Lower leg skin (tissue), 3 donors: ENCODE data around the gene TRAF2.

Experiments
- POLR2A ChIP-seq, 2 donors: fragments of 450-650 bp; IDR thresholded peaks; one replicate each; pipeline ENCODE4 v1.6.1; 2016 to 2017; ENCODE audit warnings: antibody characterized with exemption in 2 of 2, mild to moderate bottlenecking in 1 of 2, moderate library complexity in 1 of 2
- TF ChIP-seq, protein P1 (sequence below), 3 donors: fragments of 450-650 bp; IDR thresholded peaks; one replicate each; pipeline ENCODE4 v1.5.1; 2016; ENCODE audit warnings: antibody characterized with exemption in 3 of 3, mild to moderate bottlenecking in 3 of 3, moderate library complexity in 2 of 3

DNA sequence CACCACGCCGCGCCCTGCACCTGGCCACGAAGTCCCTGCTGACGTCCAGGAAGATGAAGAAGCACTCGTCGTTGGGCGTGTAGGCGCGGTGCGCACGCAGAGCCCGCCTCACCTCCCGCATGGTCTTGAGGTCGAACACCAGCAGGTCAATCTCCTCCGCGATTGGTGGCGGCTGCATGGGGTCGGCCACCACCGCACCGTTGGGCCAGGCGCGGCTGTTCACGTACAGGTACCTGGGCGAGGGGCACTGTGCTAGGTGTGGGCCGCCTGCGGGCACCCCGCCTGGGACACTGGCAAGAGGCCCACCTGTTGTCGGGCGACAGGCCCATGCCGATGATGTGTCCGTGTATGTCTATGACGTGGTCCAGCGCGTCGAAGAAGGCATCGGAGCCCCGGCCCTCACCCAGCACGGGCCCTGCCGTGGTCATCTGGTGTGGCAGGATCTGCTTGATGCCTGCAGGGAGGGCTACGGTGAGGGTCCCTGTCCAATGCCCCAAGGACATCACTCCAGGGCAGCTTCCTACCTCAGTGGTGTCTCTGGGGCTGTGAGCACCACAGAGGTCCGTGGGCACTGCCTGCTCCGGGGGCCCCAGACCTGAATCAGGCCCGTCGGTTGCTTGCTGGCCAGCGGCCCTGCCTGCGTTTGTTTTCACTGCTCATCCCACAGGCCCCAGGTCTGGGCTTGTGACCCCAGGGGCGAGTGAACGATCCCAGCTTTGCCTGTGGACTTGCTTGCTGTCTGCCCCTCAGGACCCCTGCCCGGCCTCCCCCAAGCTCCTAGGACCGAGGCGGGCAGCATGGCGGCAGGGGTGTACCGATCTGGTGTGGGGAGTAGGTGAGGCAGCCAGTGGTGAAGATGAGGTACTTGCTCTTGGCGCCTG lies 55.2 kb downstream of the TRAF2 start:
- TF ChIP-seq, protein P1, sequence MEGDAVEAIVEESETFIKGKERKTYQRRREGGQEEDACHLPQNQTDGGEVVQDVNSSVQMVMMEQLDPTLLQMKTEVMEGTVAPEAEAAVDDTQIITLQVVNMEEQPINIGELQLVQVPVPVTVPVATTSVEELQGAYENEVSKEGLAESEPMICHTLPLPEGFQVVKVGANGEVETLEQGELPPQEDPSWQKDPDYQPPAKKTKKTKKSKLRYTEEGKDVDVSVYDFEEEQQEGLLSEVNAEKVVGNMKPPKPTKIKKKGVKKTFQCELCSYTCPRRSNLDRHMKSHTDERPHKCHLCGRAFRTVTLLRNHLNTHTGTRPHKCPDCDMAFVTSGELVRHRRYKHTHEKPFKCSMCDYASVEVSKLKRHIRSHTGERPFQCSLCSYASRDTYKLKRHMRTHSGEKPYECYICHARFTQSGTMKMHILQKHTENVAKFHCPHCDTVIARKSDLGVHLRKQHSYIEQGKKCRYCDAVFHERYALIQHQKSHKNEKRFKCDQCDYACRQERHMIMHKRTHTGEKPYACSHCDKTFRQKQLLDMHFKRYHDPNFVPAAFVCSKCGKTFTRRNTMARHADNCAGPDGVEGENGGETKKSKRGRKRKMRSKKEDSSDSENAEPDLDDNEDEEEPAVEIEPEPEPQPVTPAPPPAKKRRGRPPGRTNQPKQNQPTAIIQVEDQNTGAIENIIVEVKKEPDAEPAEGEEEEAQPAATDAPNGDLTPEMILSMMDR (IDR thresholded peaks at IDR 0.05) = no peak
- TF ChIP-seq POLR2A (IDR thresholded peaks at IDR 0.05) = no peak
